HL-60 (cell line): Measurements from ENCODE around the gene XPA.

Experiments
- DNase-seq, 2 experiments: peaks; one replicate each; pipeline ENCODE4 v3.0.0-alpha.2; 2010 to 2020; ENCODE audit warnings: low read depth in 1 of 2, low spot score in 1 of 2
- H3K27ac ChIP-seq: fragments of 250-450 bp; sonication (Bioruptor Pico); replicated peaks from 2 replicates; pipeline ENCODE4 v1.5.1; 2020; ENCODE audit warnings: mild to moderate bottlenecking, moderate library complexity
- H3K27me3 ChIP-seq: fragments of 250-450 bp; sonication (Bioruptor Pico); 2 replicates; pipeline ENCODE4 v1.5.1; 2021; ENCODE audit warnings: mild to moderate bottlenecking, moderate library complexity; ENCODE audit not compliant: insufficient read depth, poor library complexity, severe bottlenecking
- H3K4me3 ChIP-seq: replicated peaks from 2 replicates; pipeline ENCODE4 v1.5.1; 2011; ENCODE audit warnings: mild to moderate bottlenecking, control low read depth, low read length; ENCODE audit not compliant: insufficient read depth
- GABPA ChIP-seq: IDR thresholded peaks from 2 replicates; pipeline ENCODE4 v1.6.1; 2012; ENCODE audit warnings: low read depth
- POLR2AphosphoS5 ChIP-seq: IDR thresholded peaks from 2 replicates; pipeline ENCODE4 v1.6.1; 2012; ENCODE audit warnings: low read depth
- SPI1 ChIP-seq: IDR thresholded peaks from 2 replicates; pipeline ENCODE4 v1.6.1; 2012; ENCODE audit warnings: low read depth, mild to moderate bottlenecking, borderline replicate concordance
- TF ChIP-seq, protein P1 (sequence below): IDR thresholded peaks from 2 replicates; pipeline ENCODE4 v1.6.1; 2012; ENCODE audit warnings: low read depth; ENCODE audit not compliant: insufficient replicate concordance
- TF ChIP-seq, protein P2 (sequence below): IDR thresholded peaks from one replicate; pipeline ENCODE4 v1.5.1; 2011; ENCODE audit warnings: low read length, control low read depth, inconsistent platforms; ENCODE audit not compliant: insufficient read depth

The XPA gene

DNA sequence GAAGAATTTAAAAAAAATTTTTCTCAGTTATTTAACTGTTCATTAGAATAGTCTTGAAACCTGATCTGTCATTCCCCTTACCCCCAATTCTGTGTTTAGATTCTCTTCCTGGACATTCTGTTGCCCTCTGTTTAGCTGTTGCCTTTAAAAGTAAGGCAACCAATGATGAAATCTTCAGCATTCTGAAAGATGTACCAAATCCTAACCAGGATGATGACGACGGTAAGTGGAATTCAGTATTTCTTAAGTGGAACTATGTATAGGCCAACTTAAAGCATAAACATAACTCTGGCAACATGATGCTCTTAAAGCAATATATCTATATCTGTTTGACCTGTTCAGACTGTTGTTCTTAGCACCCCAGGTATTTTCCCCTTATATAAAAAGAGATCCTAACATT, 36.3 kb downstream of the XPA start:
- no peak for DNase-seq
- H3K4me3 ChIP-seq = no peak overlapping the region
- H3K27ac ChIP-seq = no peak overlapping the region
- TF ChIP-seq GABPA (no peak), POLR2AphosphoS5 (no peak), SPI1 (no peak)
- TF ChIP-seq, protein P1, sequence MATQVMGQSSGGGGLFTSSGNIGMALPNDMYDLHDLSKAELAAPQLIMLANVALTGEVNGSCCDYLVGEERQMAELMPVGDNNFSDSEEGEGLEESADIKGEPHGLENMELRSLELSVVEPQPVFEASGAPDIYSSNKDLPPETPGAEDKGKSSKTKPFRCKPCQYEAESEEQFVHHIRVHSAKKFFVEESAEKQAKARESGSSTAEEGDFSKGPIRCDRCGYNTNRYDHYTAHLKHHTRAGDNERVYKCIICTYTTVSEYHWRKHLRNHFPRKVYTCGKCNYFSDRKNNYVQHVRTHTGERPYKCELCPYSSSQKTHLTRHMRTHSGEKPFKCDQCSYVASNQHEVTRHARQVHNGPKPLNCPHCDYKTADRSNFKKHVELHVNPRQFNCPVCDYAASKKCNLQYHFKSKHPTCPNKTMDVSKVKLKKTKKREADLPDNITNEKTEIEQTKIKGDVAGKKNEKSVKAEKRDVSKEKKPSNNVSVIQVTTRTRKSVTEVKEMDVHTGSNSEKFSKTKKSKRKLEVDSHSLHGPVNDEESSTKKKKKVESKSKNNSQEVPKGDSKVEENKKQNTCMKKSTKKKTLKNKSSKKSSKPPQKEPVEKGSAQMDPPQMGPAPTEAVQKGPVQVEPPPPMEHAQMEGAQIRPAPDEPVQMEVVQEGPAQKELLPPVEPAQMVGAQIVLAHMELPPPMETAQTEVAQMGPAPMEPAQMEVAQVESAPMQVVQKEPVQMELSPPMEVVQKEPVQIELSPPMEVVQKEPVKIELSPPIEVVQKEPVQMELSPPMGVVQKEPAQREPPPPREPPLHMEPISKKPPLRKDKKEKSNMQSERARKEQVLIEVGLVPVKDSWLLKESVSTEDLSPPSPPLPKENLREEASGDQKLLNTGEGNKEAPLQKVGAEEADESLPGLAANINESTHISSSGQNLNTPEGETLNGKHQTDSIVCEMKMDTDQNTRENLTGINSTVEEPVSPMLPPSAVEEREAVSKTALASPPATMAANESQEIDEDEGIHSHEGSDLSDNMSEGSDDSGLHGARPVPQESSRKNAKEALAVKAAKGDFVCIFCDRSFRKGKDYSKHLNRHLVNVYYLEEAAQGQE = no peak
- TF ChIP-seq, protein P2, sequence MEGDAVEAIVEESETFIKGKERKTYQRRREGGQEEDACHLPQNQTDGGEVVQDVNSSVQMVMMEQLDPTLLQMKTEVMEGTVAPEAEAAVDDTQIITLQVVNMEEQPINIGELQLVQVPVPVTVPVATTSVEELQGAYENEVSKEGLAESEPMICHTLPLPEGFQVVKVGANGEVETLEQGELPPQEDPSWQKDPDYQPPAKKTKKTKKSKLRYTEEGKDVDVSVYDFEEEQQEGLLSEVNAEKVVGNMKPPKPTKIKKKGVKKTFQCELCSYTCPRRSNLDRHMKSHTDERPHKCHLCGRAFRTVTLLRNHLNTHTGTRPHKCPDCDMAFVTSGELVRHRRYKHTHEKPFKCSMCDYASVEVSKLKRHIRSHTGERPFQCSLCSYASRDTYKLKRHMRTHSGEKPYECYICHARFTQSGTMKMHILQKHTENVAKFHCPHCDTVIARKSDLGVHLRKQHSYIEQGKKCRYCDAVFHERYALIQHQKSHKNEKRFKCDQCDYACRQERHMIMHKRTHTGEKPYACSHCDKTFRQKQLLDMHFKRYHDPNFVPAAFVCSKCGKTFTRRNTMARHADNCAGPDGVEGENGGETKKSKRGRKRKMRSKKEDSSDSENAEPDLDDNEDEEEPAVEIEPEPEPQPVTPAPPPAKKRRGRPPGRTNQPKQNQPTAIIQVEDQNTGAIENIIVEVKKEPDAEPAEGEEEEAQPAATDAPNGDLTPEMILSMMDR = no peak
- H3K27me3 ChIP-seq = no peaks in the 10 kb centered on the region

DNA sequence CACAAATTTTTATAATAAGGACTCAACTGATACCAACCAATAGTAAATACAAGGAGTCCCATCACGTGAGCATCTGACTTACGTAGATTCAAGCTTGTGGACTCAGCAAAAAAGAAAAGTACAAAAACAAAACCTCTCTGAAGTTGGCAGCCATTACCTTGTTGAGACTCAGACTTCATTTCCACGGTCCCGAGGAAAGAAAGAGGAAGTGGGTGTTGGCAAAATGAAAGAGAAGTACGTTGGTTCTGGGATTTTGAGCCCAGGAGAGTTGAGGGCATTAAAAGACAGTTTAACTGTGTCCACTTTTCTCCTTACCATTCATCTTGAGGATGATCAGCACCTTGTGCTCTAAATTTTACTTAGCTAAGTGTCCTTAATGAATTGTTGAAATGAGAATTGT, 36.8 kb downstream of the XPA start:
- TF ChIP-seq, protein P1 = no peak
- TF ChIP-seq, protein P2 = no peak
- no peak for TF ChIP-seq POLR2AphosphoS5
- TF ChIP-seq SPI1 = peak; percentile 98
- no peak for TF ChIP-seq GABPA
- Histone ChIP-seq H3K27me3 (no peaks in the 10 kb centered on the region), H3K27ac (peak overlapping the region; percentile 31), H3K4me3 (no peak overlapping the region)
- DNase-seq = peak in 1 of 2 experiments; percentile 51

DNA sequence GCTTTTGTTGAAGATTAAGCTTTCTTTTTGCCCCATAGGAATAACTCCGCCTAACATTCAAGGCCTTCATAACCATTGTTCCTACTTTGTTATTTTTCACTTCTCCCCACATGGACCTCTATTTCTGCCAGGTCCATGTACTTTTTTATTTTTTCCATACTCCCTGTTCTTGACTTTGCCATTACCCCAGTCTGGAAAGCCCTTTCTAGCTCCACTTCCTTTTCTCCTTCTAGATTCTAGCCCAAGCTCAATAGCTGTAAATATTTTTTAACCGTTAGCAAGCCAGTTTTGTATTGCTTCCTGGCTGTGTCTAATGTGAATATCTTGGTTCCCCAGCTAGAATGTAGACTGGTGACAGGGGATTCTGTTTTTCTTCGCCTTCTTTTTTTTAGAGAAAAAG, 37.4 kb downstream of the XPA start:
- Histone ChIP-seq H3K27me3 (no peaks in the 10 kb centered on the region), H3K27ac (peak overlapping the region; percentile 31), H3K4me3 (no peak overlapping the region)
- TF ChIP-seq SPI1 (peak; percentile 13; the same call in 1 of the 2 replicates), POLR2AphosphoS5 (no peak)
- DNase-seq = no peak

DNA sequence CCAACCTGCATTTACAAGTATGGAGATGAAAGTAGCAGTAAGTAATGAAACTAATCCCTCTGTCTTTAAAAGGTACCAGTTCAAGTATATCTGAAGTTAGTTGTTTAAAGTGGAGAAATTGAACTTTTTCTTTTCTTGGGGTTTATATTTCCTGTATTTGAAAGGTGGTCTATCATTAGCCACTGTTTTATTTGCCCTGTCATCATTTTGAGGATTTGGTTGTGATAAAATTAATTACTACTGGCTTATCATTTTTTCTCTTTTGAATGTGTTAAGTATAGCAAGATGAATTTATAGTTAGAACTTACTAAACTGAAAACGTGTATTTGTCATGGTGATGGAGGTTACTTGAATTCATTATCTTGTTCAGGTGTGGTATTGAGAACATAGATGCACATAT, 38.4 kb downstream of the XPA start:
- Histone ChIP-seq H3K27me3 (no peaks in the 10 kb centered on the region), H3K4me3 (no peak overlapping the region), H3K27ac (no peak overlapping the region)
- DNase-seq = no peak
- TF ChIP-seq GABPA (no peak), POLR2AphosphoS5 (no peak), SPI1 (no peak)
- TF ChIP-seq, protein P1 = no peak
- TF ChIP-seq, protein P2 = no peak
